ENCODE measurements around the gene PRKAR1B.

DNA sequence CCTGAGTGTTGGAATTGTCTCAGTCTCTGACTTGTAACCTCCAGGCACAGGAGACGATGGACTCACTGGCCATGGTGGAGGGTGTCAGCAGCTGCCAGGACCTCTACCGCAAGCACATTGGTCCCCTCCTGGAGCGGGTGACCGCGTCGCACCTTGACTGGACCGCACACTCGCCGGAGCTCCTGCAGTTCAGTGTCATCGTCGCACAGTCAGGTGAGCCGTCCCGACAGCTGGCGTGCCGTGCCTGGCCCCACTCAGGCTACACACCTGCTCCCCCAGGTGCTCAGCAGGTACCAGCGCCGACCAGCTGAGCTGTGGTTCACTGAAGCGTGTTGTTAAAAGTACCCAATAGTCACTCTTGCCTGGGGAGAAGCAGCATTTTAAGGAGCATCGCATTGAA is 36.7 kb upstream of the PRKAR1B start:
- TF ChIP-seq, protein P1, sequence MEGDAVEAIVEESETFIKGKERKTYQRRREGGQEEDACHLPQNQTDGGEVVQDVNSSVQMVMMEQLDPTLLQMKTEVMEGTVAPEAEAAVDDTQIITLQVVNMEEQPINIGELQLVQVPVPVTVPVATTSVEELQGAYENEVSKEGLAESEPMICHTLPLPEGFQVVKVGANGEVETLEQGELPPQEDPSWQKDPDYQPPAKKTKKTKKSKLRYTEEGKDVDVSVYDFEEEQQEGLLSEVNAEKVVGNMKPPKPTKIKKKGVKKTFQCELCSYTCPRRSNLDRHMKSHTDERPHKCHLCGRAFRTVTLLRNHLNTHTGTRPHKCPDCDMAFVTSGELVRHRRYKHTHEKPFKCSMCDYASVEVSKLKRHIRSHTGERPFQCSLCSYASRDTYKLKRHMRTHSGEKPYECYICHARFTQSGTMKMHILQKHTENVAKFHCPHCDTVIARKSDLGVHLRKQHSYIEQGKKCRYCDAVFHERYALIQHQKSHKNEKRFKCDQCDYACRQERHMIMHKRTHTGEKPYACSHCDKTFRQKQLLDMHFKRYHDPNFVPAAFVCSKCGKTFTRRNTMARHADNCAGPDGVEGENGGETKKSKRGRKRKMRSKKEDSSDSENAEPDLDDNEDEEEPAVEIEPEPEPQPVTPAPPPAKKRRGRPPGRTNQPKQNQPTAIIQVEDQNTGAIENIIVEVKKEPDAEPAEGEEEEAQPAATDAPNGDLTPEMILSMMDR (conservative IDR thresholded peaks at IDR 0.05 in 1 of 2, IDR thresholded peaks at IDR 0.05 in 1 of 2; ENCODE audit: extremely low read depth in 1 of 2, insufficient read depth in 1 of 2, low read depth in 1 of 2, low read length in 2 of 2): no peak
- no peak for TF ChIP-seq EZH2 (IDR thresholded peaks at IDR 0.05; ENCODE audit: borderline replicate concordance, low read length)

All from mammary epithelial cell (primary cell).